HG03196 (cell line): ENCODE measurements around the gene HOXC5.

Source experiments
- ATAC-seq: cut with Tn5 transposase; IDR thresholded peaks from one replicate; pipeline ENCODE4 v1.9.1; 2021; ENCODE audit not compliant: unreplicated experiment

Gene HOXC5

DNA sequence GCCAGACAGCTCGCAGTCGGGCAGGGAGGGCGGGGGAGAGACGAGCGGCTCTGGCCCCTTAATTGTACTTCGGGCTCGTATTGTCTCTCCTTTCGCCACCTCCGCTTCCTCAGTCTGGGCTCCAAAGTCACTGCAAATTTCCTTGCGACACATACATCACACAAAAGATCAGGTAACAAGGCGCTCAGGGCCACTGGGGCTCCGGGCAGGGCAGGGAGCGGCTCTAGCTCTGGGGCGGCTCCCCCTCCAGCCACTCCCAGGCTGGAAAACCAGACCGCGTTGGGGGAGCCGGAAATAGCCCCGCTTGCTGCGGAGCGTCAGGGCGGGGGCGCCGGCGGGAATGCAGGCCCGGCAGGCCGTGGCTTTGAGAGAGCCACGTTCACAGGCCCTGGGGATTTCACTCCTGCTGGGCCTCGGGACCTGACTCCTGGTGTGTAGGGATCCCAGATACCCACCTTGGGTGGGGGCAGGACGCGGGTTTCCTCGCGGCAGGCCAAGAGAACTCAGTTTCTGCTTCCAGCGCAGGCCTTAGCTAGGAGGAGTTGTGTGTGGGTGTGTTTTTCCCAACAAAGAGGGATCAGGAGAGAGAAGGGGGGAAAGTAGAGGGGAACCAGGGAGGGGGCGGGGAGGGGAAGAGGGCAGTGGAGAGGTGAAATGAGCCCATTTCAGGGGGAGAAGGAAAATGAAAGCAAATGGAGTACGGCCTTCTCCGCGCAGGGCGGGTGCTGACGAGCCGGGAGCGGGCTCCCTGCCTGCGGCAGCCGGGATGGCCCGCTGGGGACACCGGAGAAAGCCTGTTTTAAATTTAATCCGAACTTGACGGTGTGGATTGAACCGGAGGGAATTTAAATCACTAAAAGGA, 37.2 kb upstream of the HOXC5 start:
- no peak for ATAC-seq

DNA sequence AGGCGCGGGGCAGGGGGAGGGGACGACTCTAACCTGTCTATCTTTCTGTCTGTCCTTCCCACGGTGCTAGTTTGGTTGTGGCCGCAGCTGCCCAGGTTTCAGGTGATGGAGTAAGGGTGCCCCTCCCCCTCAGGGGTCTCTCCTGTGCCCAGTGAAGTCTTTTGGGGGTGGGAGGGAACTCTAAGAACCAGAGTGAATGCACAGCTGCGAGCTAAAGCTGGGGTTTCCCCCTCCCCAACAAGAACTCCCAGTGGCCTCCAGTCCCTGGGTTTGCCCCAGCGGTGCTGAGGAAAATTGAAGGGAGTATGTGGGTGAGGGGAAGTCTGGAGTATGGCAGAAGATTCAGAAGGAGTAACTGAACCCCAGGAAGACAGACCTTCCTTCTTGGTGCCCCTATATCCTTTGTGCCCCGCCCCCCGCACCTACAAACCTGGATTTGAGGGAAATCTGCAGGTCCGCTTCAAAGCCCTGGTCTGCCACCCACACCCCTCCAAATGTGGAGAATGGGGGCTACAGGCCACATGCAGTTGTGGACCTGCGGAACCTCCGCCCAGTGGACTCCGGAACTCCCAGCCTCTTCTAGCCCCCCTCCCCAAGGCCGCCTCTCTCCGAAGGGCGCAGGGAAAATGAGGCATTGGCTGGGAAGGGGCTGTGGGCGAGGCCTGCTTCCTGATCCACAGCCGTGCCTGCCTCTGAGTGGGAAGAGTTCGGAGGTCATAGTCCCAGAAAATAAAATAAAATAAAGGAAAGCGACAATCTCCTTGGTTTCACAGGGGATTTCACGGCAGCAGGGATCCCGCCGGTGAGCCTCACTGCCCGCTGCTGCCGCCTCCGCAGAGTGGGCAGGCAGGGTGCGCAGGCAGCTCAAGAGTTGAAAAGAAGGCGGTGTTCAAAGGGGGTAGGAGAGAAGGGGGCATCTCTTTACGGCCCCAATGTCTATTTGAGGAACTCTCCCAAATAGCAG, 36.3 kb upstream of the HOXC5 start:
- no peak for ATAC-seq

DNA sequence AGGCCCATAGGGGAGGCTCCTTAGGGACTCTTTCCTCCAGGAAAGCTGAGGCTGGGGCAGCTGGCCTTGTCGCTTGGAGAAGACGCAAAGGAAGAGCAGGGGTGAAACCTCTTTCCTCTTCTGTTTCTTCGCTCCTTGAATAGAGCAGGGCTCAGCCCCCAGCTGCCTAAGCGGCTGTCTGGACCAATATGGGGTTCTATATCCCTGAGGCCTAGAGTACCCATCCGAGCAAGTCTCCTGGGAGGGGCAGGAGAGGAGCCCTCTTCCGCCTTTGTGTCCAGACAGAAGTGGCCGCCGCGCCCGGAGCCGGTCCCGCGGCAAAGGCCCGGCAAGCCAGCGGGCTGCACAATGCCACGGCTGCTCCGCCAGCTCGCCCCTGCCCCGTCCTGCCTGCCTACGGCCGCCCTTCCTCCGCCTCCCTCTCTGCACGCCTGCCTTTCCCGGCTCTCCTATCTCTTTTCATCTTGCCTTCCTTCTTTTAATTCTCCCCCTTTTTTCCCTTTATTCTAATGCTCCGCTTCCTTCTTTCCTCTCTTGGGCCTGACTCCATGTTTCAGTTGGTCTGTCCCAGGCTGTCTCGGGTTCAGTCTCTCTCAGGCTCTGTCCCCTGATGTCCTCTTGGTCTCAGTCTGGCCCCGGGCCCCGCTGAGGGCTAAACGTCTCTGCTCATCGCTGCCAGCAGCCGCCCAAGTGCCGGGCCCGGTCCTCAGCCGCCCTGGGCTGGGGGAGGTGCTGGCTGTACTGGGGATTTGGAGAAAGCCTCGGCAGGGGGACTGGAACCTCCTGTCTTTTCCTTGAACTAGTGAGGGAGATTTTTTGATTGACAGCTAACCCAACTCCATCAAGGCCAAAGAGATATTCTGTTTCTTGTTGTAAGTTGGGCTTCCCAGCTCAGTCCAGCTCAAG, 35.4 kb upstream of the HOXC5 start:
- no peak for ATAC-seq

- ATAC-seq = no peak
Observed at GRCh38 chr12:53998110-53998899, 34.5 kb upstream of the HOXC5 start.

DNA sequence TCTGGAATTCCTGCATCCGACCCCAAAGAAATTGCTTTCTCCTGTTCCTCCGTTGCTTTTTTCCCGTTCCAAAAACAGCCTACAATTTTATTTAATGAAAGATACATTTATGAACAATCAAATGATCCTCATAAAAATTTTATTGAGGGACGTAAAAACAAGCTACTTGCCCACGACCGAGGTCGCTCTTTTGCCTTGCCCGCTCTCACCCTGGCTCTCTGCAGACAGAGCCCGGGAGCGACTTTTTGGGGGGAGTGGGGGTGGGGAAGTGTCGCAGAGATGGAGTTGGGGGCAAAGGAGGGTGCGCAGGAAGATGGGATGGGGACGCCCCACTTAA, 34.0 kb upstream of the HOXC5 start:
- ATAC-seq = no peak

DNA sequence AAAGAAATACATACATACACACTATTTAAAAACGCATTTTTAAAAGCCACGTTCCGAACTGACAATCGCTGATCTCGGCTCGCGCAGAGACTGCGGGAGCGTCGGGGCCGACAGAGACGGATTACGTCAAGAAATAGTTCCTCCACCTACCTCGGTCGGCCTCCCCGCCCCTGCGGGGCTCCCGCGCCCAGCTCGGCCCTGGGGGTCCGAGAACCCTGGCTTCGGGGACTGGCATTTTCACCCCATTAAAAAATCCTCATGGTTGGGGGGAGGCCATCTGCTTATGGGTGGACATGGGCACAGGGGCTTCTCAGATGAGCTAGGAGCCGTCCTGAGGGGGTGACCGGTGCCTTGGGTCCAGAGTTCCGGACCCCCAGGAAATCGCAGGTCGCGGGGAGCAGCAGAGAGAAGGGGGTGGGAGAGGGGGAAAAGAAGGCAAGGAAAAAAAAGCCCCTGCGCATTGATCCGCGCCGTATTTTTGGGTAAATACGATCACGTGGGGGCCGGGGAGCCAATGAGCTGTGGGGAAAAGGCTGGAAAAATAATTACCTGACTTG, 33.2 kb upstream of the HOXC5 start:
- no peak for ATAC-seq

DNA sequence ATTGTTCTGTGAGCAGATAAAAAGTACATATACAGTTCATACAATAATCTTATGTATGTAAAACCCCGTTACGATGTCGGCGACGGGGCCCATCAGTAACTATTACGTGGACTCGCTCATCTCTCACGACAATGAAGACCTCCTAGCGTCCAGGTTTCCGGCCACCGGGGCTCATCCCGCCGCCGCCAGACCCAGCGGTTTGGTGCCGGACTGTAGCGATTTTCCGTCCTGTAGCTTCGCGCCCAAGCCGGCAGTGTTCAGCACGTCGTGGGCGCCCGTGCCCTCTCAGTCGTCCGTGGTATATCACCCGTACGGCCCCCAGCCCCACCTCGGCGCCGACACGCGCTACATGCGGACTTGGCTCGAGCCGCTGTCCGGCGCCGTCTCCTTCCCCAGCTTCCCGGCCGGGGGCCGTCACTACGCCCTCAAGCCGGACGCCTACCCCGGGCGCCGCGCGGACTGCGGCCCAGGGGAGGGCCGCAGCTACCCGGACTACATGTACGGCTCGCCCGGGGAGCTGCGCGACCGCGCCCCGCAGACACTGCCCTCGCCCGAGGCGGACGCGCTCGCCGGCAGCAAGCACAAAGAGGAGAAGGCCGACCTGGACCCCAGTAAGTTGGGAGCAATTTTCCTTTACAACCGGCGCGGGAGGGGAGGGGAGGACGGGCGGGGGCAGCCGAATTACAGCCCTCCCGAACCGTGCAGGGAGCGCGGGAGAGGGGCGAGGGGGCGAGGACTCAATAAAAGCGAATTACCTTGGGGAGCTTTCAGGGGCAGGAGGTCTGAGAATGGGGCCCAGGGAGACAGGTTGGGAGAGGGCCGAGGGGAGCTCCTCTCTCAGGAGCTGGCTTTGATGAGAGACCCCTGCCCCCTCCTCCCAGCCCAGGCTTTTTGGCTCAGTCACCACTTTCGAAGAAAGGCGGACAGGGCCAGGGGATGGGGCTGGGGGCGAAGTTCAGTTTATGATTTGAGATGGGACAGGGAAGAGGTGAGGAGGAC, 32.4 kb upstream of the HOXC5 start, which contains the start of gene HOXC9:
Gene HOXC9, plus strand, starts transcription at position 46 of the 999 bp plus-strand sequence. Its CDS starts 28 bp downstream, at position 74.
- no peak for ATAC-seq

DNA sequence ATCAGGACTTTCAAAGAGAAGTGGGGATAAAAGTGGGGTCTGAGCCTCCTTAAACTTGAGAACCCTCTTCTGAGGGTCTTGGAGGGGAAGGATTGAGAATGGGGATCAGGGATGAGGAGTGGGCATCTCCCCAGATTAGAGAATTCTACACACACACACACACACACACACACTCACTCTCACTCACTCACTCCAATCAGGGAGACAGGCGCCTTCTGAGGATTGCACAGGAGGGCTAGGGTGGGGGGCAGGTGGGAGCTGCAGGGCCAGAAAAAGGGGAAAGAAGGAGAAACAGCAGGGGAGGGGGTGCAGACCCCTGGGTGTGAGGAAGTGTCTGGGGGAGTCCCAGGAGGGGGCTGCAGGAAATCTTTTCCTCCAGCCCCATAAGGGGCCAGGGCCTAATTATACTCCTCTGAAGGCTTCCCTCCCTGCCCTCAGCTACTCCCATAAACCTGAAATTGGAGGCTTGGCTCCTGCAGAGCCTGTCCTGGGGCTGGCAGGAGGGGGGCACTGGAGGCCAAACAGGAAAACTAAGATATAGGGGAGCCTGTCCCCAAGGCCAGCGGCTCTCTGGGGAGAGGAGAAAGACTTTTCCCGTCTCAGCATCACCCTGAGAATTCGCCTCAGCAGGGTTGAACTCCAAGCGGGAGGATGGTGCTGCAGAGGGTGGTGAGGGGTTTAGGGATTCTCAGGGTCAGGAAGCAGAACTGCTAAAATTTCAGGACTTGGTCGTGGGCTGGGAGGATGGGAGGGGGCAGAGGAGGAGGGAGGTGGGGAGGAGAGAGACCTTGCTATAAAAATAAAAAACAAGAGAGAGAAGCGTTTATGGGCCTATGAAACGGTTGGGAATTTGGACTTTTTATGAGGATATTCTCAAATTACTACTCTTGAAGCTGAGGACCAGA, 31.3 kb upstream of the HOXC5 start:
- no peak for ATAC-seq

GRCh38 chr12:54002278-54002914, 30.5 kb upstream of the HOXC5 start:
- no peak for ATAC-seq

DNA sequence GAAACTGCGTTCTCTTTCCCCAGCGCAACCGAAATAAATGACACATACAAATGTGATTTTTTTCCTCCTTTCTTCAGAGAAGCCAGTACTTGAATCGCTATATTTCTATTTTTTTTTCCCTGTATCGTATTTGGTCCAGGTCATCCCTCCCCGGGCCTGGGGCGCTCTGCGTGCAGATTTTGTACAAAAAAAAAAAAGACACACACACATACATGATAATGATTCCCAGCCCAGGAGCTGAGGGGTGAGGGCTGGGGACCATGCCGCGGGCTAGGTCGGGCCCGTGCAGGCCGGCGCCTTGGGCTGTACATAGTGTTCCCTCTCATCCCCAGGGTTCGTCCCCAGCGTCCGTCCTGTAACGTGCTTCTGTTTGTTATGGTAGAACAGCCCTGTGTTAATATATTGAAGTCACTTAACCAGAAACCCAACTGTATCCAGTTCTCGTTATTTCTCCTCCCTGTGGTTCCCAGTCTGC, 29.9 kb upstream of the HOXC5 start:
- no peak for ATAC-seq

- ATAC-seq = no peak
Observed at GRCh38 chr12:54003625-54004024, 29.2 kb upstream of the HOXC5 start.

GRCh38 chr12:54004063-54004840, 28.6 kb upstream of the HOXC5 start:
- no peak for ATAC-seq

GRCh38 chr12:54004841-54005530, 27.9 kb upstream of the HOXC5 start:
- ATAC-seq = no peak

DNA sequence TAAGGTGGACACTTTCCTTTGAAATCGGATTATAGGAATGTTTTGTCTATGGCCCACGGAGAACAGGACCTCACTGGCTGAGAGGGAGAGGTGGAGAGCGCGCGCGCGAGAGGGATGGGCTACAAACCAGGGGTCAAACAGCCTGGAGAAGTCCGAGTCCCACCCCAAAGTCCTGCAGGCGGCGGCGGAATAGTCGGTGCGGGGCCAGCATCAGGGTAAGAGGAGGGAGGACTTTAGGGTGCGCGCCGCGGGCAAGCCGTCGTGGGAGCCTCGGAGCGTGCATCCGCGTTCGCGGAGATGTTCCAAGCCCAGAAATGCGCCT, 27.4 kb upstream of the HOXC5 start:
- ATAC-seq = no peak

DNA sequence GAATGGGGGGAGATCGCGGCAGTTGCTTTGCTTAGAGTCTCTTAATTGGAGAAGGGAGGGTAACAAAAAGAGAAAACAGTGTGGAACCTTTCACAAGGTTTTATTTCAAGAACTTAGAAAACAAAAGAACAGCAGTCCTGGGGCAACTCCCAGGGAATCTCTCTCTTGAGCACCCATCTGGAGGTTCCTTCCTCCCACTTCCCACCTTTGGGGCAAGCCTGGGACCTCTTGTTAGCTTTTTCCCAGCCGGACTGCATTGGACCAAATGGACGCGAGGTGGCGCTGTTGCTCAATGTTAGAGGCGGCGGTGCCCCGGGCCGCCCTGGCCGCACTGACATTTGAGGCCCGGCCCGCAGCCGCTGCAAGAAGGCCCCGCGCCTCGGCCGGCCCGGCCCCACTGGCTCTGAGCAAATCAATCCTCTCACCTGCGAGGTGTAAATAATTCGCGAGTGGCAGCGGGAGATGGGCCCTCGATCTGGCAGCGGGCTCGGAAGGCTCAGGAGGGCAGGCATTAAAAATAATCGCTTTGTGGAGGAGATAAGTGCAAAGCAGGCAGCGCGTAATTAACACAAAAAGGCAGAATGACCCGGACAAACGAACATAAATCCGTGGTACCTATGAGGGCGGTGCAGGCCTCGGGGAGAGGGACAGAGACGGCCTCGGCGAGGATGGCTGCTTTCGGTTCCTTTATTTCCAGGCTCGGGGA, 26.8 kb upstream of the HOXC5 start:
- no peak for ATAC-seq
